HepG2 (cell line): Measurements from ENCODE around the gene ADAMTS2. TPM values are rescaled to one million over a fixed set of nuclear protein-coding genes. Genes with fewer than 3 reads are reported as not detected.
A peak's percentile ranks its signal among the peaks of the same experiment; 100 is the strongest.

Experiments used
- ASH2L ChIP-seq: fragments of 300-600, 200-600 bp; sonication (generic); IDR thresholded peaks from 2 replicates; pipeline ENCODE4 v1.7.0; 2017; ENCODE audit warnings: low read depth, mild to moderate bottlenecking, moderate library complexity, mixed read lengths, low read length; ENCODE audit not compliant: insufficient read length
- BCL3 ChIP-seq: sonication (generic); formaldehyde crosslinking; IDR thresholded peaks from 2 replicates; pipeline ENCODE4 v1.5.1; 2020; ENCODE audit warnings: mild to moderate bottlenecking, missing genetic modification reagents, moderate library complexity
- GABPB1 ChIP-seq: IDR thresholded peaks from 2 replicates; pipeline ENCODE4 v1.6.1; 2016; ENCODE audit warnings: mild to moderate bottlenecking, missing genetic modification reagents, moderate library complexity, missing compliant biosample characterization
- MAFK ChIP-seq, 2 experiments: IDR thresholded peaks in 1 of 2; conservative IDR thresholded peaks in 1 of 2; 2 replicates each; pipeline ENCODE4 v1.6.1; 2011; ENCODE audit warnings: improper control_type of control experiment in 2 of 2, low read length in 2 of 2
- PITX1 ChIP-seq: sonication (generic); formaldehyde crosslinking; IDR thresholded peaks from 2 replicates; pipeline ENCODE4 v1.5.1; 2020; ENCODE audit warnings: mild to moderate bottlenecking, missing genetic modification reagents
- PRPF4 ChIP-seq: fragments of 200-400 bp; formaldehyde crosslinking; IDR thresholded peaks from 2 replicates; pipeline ENCODE4 v1.6.1; 2016; ENCODE audit warnings: low read length, low read depth; ENCODE audit not compliant: poor library complexity, severe bottlenecking
- RFX3 ChIP-seq: IDR thresholded peaks from 2 replicates; pipeline ENCODE4 v1.6.1; 2016; ENCODE audit warnings: missing biosample characterization, missing genetic modification reagents
- ZBTB42 ChIP-seq: sonication (generic); formaldehyde crosslinking; IDR thresholded peaks from 2 replicates; pipeline ENCODE4 v1.5.0; 2020; ENCODE audit warnings: mild to moderate bottlenecking, missing genetic modification reagents
- ZNF264 ChIP-seq: sonication (generic); formaldehyde crosslinking; IDR thresholded peaks from 2 replicates; pipeline ENCODE4 v1.4.0; 2020; ENCODE audit warnings: missing genetic modification reagents
- ZNF350 ChIP-seq: sonication (generic); formaldehyde crosslinking; IDR thresholded peaks from 2 replicates; pipeline ENCODE4 v1.4.0; 2020; ENCODE audit warnings: mild to moderate bottlenecking, low read depth, missing genetic modification reagents, borderline replicate concordance
- ZNF614 ChIP-seq: IDR thresholded peaks from 2 replicates; pipeline ENCODE4 v1.6.1; 2018; ENCODE audit warnings: missing biosample characterization, missing genetic modification reagents, inconsistent platforms, borderline replicate concordance
- ZNF619 ChIP-seq: sonication (generic); formaldehyde crosslinking; IDR thresholded peaks from 2 replicates; pipeline ENCODE4 v1.4.0; 2020; ENCODE audit warnings: mild to moderate bottlenecking, missing genetic modification reagents
- ZNF687 ChIP-seq: sonication (generic); formaldehyde crosslinking; IDR thresholded peaks from 2 replicates; pipeline ENCODE4 v1.5.1; 2020; ENCODE audit warnings: mild to moderate bottlenecking, missing genetic modification reagents, moderate library complexity
- ZSCAN12 ChIP-seq: sonication (generic); formaldehyde crosslinking; IDR thresholded peaks from 2 replicates; pipeline ENCODE4 v1.9.0; 2021; ENCODE audit warnings: mild to moderate bottlenecking, missing genetic modification reagents
- polyA plus RNA-seq, 8 experiments: library from polyadenylated mRNA; depleted of rRNA in 3 of 8; stranded (reverse) in 7 of 8; unstranded in 1 of 8; fragments of >200 nt; fragmentation: Illumina TruSeq in 4 of 8; extraction: Trizol in 4 of 8; gene quantifications; 2 replicates each; pipeline versions ENCODE4 v1.2.1 to v1.2.3, GENCODE V29; 2011 to 2016; ENCODE audit warnings: low read depth in 4 of 8, missing spikeins in 1 of 8, mixed read lengths in 1 of 8; ENCODE audit not compliant: insufficient read depth in 1 of 8
- total RNA-seq, 5 experiments: library from RNA; depleted of rRNA; stranded (reverse); fragments of >200 nt; fragmentation: Illumina TruSeq; extraction: Trizol; gene quantifications; 2 replicates each; pipeline ENCODE4 v1.2.3, GENCODE V29; 2016; ENCODE audit warnings: low read depth in 1 of 5

ADAMTS2 gene
- total and polyA plus RNA-seq, 2 of the 13 experiments (the other 11 are each of a cell fraction or from before 2014, with no cell fraction given): 0.24 to 3.5 TPM

- no peak for TF ChIP-seq PRPF4
- TF ChIP-seq PITX1 (CRISPR knock-in tag): 0 out of 2 replicates have a peak, but pooled peaks have one; percentile 6
- no peak for TF ChIP-seq ZSCAN12 (CRISPR knock-in tag)
- TF ChIP-seq ZNF350 (CRISPR knock-in tag): no peak
- TF ChIP-seq MAFK (conservative IDR thresholded peaks at IDR 0.05 in 1 of 2, IDR thresholded peaks at IDR 0.05 in 1 of 2; ENCODE audit: low read length in 2 of 2): no peak
- TF ChIP-seq ZNF264 (CRISPR knock-in tag): no peak
- 0 out of 2 replicates have a peak, but pooled peaks have one; percentile 6 for TF ChIP-seq GABPB1 (CRISPR knock-in tag)
- TF ChIP-seq ZNF614: 0 out of 2 replicates have a peak, but pooled peaks have one; percentile 10
- no peak for TF ChIP-seq ZNF619 (CRISPR knock-in tag)
- TF ChIP-seq RFX3 (CRISPR knock-in tag): no peak
- no peak; the same call in 1 of the 2 replicates for TF ChIP-seq ZNF687
- peak; percentile 3 for TF ChIP-seq ASH2L
- TF ChIP-seq BCL3 (CRISPR knock-in tag): no peak
- no peak for TF ChIP-seq ZBTB42 (CRISPR knock-in tag)
These were observed 157.3 kb downstream of the ADAMTS2 start (continued) for GRCh38 chr5:179187681-179188575.
